GM23248 (cell line): ENCODE measurements around the gene TMEM203. TPM values are rescaled to one million over a fixed set of nuclear protein-coding genes. Genes with fewer than 3 reads are reported as not detected.

ENCODE experiments used
- DNase-seq: peaks from one replicate; pipeline ENCODE4 v3.0.0-alpha.2; 2015
- H2AFZ ChIP-seq: fragments of 200-600 bp; sonication (generic); 2 replicates; pipeline ENCODE4 v1.6.1; 2016; ENCODE audit warnings: antibody characterized with exemption
- H3F3A ChIP-seq: fragments of 200-600 bp; sonication (generic); 2 replicates; pipeline ENCODE4 v1.6.1; 2016; ENCODE audit warnings: mild to moderate bottlenecking, antibody characterized with exemption, mixed run types; ENCODE audit not compliant: insufficient read depth
- H3K27ac ChIP-seq: fragments of 200-600 bp; sonication (generic); 2 replicates; pipeline ENCODE4 v1.5.1; 2016; ENCODE audit warnings: mild to moderate bottlenecking
- H3K27me3 ChIP-seq: fragments of 200-600 bp; sonication (generic); replicated peaks from 2 replicates; pipeline ENCODE4 v1.6.1; 2016; ENCODE audit warnings: mild to moderate bottlenecking; ENCODE audit not compliant: insufficient read depth
- H3K36me3 ChIP-seq: fragments of 200-600 bp; sonication (generic); 2 replicates; pipeline ENCODE4 v1.6.1; 2016; ENCODE audit warnings: low read depth, mild to moderate bottlenecking
- H3K4me1 ChIP-seq: fragments of 200-600 bp; sonication (generic); 2 replicates; pipeline ENCODE4 v1.6.1; 2016; ENCODE audit warnings: mild to moderate bottlenecking; ENCODE audit not compliant: insufficient read depth
- H3K4me2 ChIP-seq: fragments of 200-600 bp; sonication (generic); one replicate; pipeline ENCODE4 v1.6.1; 2016; ENCODE audit warnings: mild to moderate bottlenecking; ENCODE audit not compliant: unreplicated experiment
- H3K4me3 ChIP-seq: fragments of 200-600 bp; sonication (generic); 2 replicates; pipeline ENCODE4 v1.5.1; 2016; ENCODE audit warnings: mild to moderate bottlenecking
- H3K79me2 ChIP-seq: fragments of 200-600 bp; sonication (generic); 2 replicates; pipeline ENCODE4 v1.6.1; 2016; ENCODE audit warnings: mild to moderate bottlenecking; ENCODE audit not compliant: insufficient read depth
- H3K9ac ChIP-seq: fragments of 200-600 bp; sonication (generic); 2 replicates; pipeline ENCODE4 v1.6.1; 2016; ENCODE audit warnings: mild to moderate bottlenecking
- H3K9me2 ChIP-seq: fragments of 200-600 bp; sonication (generic); 2 replicates; pipeline ENCODE4 v1.6.1; 2016; ENCODE audit warnings: mixed run types, mild to moderate bottlenecking, moderate library complexity; ENCODE audit not compliant: insufficient read depth
- H3K9me3 ChIP-seq: fragments of 200-600 bp; sonication (generic); one replicate; pipeline ENCODE4 v1.6.1; 2017; ENCODE audit warnings: low read depth
- H4K20me1 ChIP-seq: fragments of 200-600 bp; sonication (generic); 2 replicates; pipeline ENCODE4 v1.6.0; 2016; ENCODE audit not compliant: insufficient read depth
- EZH2 ChIP-seq: fragments of 200-600 bp; sonication (generic); IDR thresholded peaks from 2 replicates; pipeline ENCODE4 v1.6.1; 2018; ENCODE audit warnings: antibody characterized with exemption, mild to moderate bottlenecking; ENCODE audit not compliant: insufficient read depth, poor library complexity, severe bottlenecking
- EZH2phosphoT487 ChIP-seq: fragments of 200-600 bp; sonication (generic); IDR thresholded peaks from 2 replicates; pipeline ENCODE4 v1.6.1; 2018; ENCODE audit warnings: antibody characterized with exemption, moderate library complexity, mild to moderate bottlenecking, low read depth; ENCODE audit not compliant: insufficient read depth
- WGBS, 2 experiments: methylation state at CpG; one replicate each; pipeline ENCODE4 v1.1.6; 2015 to 2017; ENCODE audit warnings: low lambda C conversion rate in 2 of 2, low coverage in 1 of 2; ENCODE audit errors: missing lambda C conversion rate in 2 of 2; 5-methylcytosine and 5-hydroxymethylcytosine counted together
- in situ Hi-C: fragments of 300-500 bp; cut with MboI; formaldehyde crosslinking; loops from 2 replicates; pipeline ENCODE4 v1.15.0; 2020
- polyA plus RNA-seq: library from polyadenylated mRNA; unstranded; fragments of >200 nt; fragmentation: Nextera tagmentation; extraction: Ambion mirVana; gene quantifications from 2 replicates; pipeline ENCODE4 v1.2.1, GENCODE V29; 2016
- total RNA-seq: library from RNA; depleted of rRNA; stranded (reverse); fragments of >200 nt; shearing (Covaris generic); gene quantifications from 2 replicates; pipeline ENCODE4 v1.2.3, GENCODE V29; 2014

TMEM203 gene
- total and polyA plus RNA-seq, 2 experiments from 2014 or later: 46.9 to 52.9 TPM

DNA sequence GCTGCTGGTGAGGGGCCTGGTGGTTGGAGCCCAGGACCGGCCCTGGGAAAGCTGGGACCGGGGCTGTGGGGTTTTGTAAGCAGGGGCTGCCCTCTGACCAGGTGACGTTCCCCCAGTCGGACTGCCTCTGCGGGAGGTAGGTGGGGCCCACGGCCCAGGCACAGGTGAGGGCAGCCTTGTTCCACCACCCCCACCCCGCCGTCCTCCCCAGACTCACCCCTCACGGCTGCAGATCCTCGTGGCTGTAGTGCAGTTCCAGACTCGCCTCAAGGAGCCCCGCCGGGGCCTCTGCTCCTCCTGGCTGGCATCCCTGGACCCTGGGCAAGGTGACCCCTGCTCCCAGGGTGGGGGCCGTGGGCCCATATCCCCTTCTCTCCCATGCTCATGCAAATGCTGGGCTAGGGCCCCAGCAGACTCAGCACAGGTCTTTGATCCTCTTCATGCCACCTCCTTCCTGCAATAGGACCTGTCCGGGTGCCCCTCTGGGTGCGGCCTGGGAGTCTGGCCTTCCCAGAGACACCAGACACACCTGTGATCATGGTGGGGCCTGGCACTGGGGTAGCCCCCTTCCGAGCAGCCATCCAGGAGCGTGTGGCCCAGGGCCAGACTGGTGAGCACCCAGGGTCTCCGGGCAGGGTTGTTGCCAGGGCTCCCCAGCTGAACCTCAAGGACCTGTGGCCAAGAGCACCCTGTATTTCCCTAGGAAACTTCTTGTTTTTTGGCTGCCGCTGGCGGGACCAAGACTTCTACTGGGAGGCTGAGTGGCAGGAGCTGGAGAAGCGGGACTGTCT is 9.9 kb upstream of the TMEM203 start:
- Histone ChIP-seq H3F3A (no peaks in the 10 kb centered on the region), H3K36me3 (no peaks in the 10 kb centered on the region), H3K27ac (no peak overlapping the region), H3K9me2 (no peaks in the 10 kb centered on the region), H2AFZ (no peak overlapping the region), H3K4me2 (no peak overlapping the region), H3K9ac (no peak overlapping the region), H3K9me3 (no peaks in the 10 kb centered on the region), H3K4me1 (peaks cover 13% of the 10 kb centered on the region), H4K20me1 (no peaks in the 10 kb centered on the region), H3K79me2 (no peaks in the 10 kb centered on the region), H3K4me3 (no peak overlapping the region), H3K27me3 (no peaks in the 10 kb centered on the region)
- TF ChIP-seq EZH2 (no peak), EZH2phosphoT487 (no peak)
- 90 to 94% methylated on average over 14 to 22 of the region's 22 CpGs for WGBS, 2 experiments
- DNase-seq: no peak
- in situ Hi-C loops: loop anchor here (10.0 kb wide), 1 partner anchor 91 kb away; no protein-coding TSS in a partner anchor

DNA sequence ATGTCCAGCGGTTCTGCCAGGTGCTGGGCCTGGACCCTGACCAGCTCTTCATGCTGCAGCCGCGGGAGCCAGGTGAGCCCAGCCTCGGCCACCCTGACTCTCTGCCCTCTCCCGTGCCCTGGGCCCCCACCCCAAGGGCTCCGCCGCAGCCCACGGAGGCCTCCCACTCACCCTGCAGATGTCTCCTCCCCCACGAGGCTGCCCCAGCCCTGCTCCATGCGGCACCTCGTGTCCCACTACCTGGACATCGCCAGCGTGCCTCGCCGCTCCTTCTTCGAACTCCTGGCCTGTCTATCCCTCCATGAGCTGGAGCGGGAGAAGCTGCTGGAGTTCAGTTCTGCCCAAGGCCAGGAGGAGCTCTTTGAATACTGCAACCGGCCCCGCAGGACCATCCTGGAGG is 9.2 kb upstream of the TMEM203 start:
- no peak for TF ChIP-seq EZH2phosphoT487
- no peak overlapping the region for H3K4me2 ChIP-seq
- H3F3A ChIP-seq: no peaks in the 10 kb centered on the region
- peaks cover 13% of the 10 kb centered on the region for H3K4me1 ChIP-seq
- H3K9ac ChIP-seq: no peak overlapping the region
- in situ Hi-C loops: loop anchor here (10.0 kb wide), 1 partner anchor 90 kb away; no protein-coding TSS in a partner anchor
- no peaks in the 10 kb centered on the region for H4K20me1 ChIP-seq
- no peaks in the 10 kb centered on the region for H3K79me2 ChIP-seq
- WGBS, 2 experiments: 84 to 92% methylated on average over 12 to 19 of the region's 19 CpGs
- no peaks in the 10 kb centered on the region for H3K36me3 ChIP-seq
- no peak overlapping the region for H3K27ac ChIP-seq
- H3K9me3 ChIP-seq: no peaks in the 10 kb centered on the region
- H2AFZ ChIP-seq: no peak overlapping the region
- no peaks in the 10 kb centered on the region for H3K9me2 ChIP-seq
- H3K4me3 ChIP-seq: no peak overlapping the region
- DNase-seq: no peak
- no peaks in the 10 kb centered on the region for H3K27me3 ChIP-seq

DNA sequence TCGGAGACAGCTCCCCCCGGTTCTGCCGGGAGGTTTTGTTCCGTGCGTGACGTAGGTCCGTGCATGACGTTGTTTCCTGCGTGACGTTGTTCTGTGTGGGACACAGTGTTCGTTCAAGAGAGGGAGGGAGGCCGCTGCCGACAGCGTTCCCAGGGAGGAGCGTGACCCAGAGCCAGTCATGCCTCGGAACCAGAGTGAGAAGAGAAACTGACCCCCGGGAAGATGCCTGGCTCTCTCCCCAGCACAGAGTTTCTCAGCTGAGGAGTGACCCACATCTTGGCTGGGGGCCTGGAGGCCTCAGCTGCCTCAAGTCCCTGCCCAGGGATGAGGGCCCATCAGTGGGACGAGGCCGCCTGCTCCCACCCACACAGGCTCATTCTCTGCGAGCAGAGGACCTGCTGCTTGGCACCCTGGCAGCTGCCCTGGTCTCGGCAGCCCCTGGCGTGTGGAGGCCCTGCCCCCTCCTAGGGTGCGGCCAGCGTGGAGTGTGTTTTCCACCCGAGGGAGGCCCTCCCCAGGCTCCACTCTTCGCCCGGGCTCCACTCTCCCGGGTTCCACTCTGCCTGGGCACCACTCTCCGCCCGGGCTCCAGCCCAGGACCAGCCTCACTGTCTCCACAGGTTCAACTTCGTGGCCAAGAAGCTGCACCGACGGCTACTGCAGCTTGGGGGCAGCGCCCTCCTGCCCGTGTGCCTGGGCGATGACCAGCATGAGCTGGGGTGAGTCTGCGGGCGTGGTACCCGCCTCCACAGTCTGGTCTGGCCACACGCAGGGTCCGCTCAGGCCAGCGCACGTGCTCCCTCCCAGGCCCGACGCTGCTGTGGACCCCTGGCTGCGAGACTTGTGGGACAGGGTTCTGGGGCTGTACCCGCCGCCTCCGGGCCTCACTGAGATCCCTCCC is 8.0 kb upstream of the TMEM203 start:
- Histone ChIP-seq H3K9me3 (no peaks in the 10 kb centered on the region), H3K27me3 (no peaks in the 10 kb centered on the region), H3K4me1 (peaks cover 8% of the 10 kb centered on the region; the same call in 1 of the 2 replicates), H3K27ac (no peak overlapping the region), H3K4me3 (no peak overlapping the region), H4K20me1 (no peaks in the 10 kb centered on the region), H3K4me2 (no peak overlapping the region), H3K36me3 (no peaks in the 10 kb centered on the region), H3F3A (no peaks in the 10 kb centered on the region), H3K79me2 (no peaks in the 10 kb centered on the region), H2AFZ (no peak overlapping the region), H3K9me2 (no peaks in the 10 kb centered on the region), H3K9ac (no peak overlapping the region)
- TF ChIP-seq EZH2phosphoT487: no peak
- TF ChIP-seq EZH2: no peak
- in situ Hi-C loops: loop anchor here (10.0 kb wide), 1 partner anchor 89 kb away; no protein-coding TSS in a partner anchor
- 84 to 89% methylated on average over 48 to 49 of the region's 49 CpGs for WGBS, 2 experiments
- DNase-seq: peak; percentile 42

DNA sequence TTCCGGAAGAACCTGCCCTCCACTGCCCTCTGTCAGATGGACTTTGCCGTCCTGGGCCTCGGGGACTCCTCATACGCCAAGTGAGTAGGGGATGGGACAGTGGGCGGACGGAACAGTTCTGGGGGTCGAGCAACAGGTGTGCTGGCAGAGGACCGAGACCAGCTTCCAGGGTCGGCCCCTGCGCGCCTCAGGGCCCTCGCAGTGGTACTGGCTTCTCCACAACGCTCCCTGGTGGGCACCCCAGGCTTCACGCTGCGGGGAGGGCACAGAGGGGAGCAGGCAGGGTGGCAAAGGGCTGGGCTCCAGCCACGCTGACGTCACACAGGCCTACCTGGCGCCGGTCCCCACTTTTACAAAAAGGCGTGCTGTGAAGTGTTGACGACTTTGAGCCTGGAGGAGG is 7.1 kb upstream of the TMEM203 start:
- TF ChIP-seq EZH2phosphoT487 (no peak), EZH2 (no peak)
- no peaks in the 10 kb centered on the region for H3K27me3 ChIP-seq
- H3K4me1 ChIP-seq: peaks cover 8% of the 10 kb centered on the region; the same call in 1 of the 2 replicates
- no peak overlapping the region for H3K9ac ChIP-seq
- no peaks in the 10 kb centered on the region for H4K20me1 ChIP-seq
- no peak overlapping the region for H2AFZ ChIP-seq
- no peaks in the 10 kb centered on the region for H3F3A ChIP-seq
- in situ Hi-C loops: loop anchor here (10.0 kb wide), 1 partner anchor 88 kb away; no protein-coding TSS in a partner anchor
- DNase-seq: no peak
- no peaks in the 10 kb centered on the region for H3K36me3 ChIP-seq
- WGBS, 2 experiments: 85 to 87% methylated on average over 20 to 21 of the region's 21 CpGs
- H3K4me2 ChIP-seq: no peak overlapping the region
- no peaks in the 10 kb centered on the region for H3K9me2 ChIP-seq
- H3K4me3 ChIP-seq: no peak overlapping the region
- no peaks in the 10 kb centered on the region for H3K9me3 ChIP-seq
- peaks cover under 1% of the 10 kb centered on the region; the same call in 1 of the 2 replicates for H3K79me2 ChIP-seq
- H3K27ac ChIP-seq: no peak overlapping the region
